RWPE2 (cell line): Measurements from ENCODE around the gene MMP14.
A peak's percentile ranks its signal among the peaks of the same experiment; 100 is the strongest.

Experiments
- ATAC-seq: fragments of 200-7000 bp; cut with Tn5 transposase; 3 replicates; pipeline ENCODE4 v1.9.1; 2021; ENCODE audit warnings: low read depth
- DNase-seq: peaks from one replicate; pipeline ENCODE4 v3.0.0-alpha.2; 2020; ENCODE audit warnings: low spot score
- H3K27ac ChIP-seq: fragments of 450-650 bp; 2 replicates; pipeline ENCODE4 v1.5.1; 2017; ENCODE audit warnings: mild to moderate bottlenecking; ENCODE audit not compliant: poor library complexity, severe bottlenecking
- H3K27me3 ChIP-seq: fragments of 250-450 bp; sonication (Bioruptor Pico); 2 replicates; pipeline ENCODE4 v1.5.1; 2021; ENCODE audit warnings: mild to moderate bottlenecking, moderate library complexity; ENCODE audit not compliant: insufficient read depth, poor library complexity, severe bottlenecking
- H3K36me3 ChIP-seq: fragments of 250-450 bp; sonication (Bioruptor Pico); 2 replicates; pipeline ENCODE4 v1.5.1; 2020; ENCODE audit warnings: low read depth, mild to moderate bottlenecking, moderate library complexity
- H3K4me1 ChIP-seq: fragments of 250-450 bp; sonication (Bioruptor Pico); 2 replicates; pipeline ENCODE4 v1.5.1; 2021; ENCODE audit warnings: mild to moderate bottlenecking, moderate library complexity; ENCODE audit not compliant: insufficient read depth, poor library complexity, severe bottlenecking
- H3K4me3 ChIP-seq: fragments of 250-450 bp; sonication (Bioruptor Pico); 2 replicates; pipeline ENCODE4 v1.5.1; 2021; ENCODE audit warnings: mild to moderate bottlenecking, moderate library complexity; ENCODE audit not compliant: severe bottlenecking
- H3K9me3 ChIP-seq: fragments of 250-450 bp; sonication (Bioruptor Pico); 2 replicates; pipeline ENCODE4 v1.5.1; 2021; ENCODE audit warnings: mild to moderate bottlenecking, moderate library complexity; ENCODE audit not compliant: severe bottlenecking
- CTCF ChIP-seq: fragments of 450-650 bp; IDR thresholded peaks from one replicate; pipeline ENCODE4 v1.5.1; 2017; ENCODE audit warnings: mild to moderate bottlenecking, moderate library complexity; ENCODE audit not compliant: poor library complexity, severe bottlenecking

The MMP14 gene

GRCh38 chr14:22872033-22872832 lies 35.8 kb downstream of the MMP14 start:
- TF ChIP-seq CTCF: peak; percentile 99
- ATAC-seq: peak; percentile 55
- peak overlapping the region; percentile 69 for H3K4me3 ChIP-seq
- peaks cover 9% of the 10 kb centered on the region for H3K4me1 ChIP-seq
- H3K27ac ChIP-seq: peak overlapping the region; percentile 91
- peaks cover 42% of the 10 kb centered on the region for H3K36me3 ChIP-seq
- DNase-seq: peak; percentile 86
- no peaks in the 10 kb centered on the region for H3K9me3 ChIP-seq
- H3K27me3 ChIP-seq: no peaks in the 10 kb centered on the region

- no peak for ATAC-seq
- no peak for DNase-seq
- peak; percentile 90 for TF ChIP-seq CTCF
- peaks cover 9% of the 10 kb centered on the region for H3K4me1 ChIP-seq
- peaks cover 49% of the 10 kb centered on the region for H3K36me3 ChIP-seq
- no peaks in the 10 kb centered on the region for H3K27me3 ChIP-seq
- H3K9me3 ChIP-seq: no peaks in the 10 kb centered on the region
- peak overlapping the region; percentile 69 for H3K4me3 ChIP-seq
- peak overlapping the region; percentile 91 for H3K27ac ChIP-seq
Observed at GRCh38 chr14:22872833-22873520, 36.6 kb downstream of the MMP14 start.

- ATAC-seq (no peak), DNase-seq (peak; percentile 67)
- Histone ChIP-seq H3K4me1 (peaks cover 9% of the 10 kb centered on the region), H3K36me3 (peaks cover 54% of the 10 kb centered on the region), H3K4me3 (no peak overlapping the region), H3K27ac (no peak overlapping the region), H3K27me3 (no peaks in the 10 kb centered on the region), H3K9me3 (no peaks in the 10 kb centered on the region)
- TF ChIP-seq CTCF: no peak
Observed at GRCh38 chr14:22875003-22875747, 38.8 kb downstream of the MMP14 start.

GRCh38 chr14:22875748-22876319 lies 39.4 kb downstream of the MMP14 start:
- Histone ChIP-seq H3K4me3 (no peak overlapping the region), H3K4me1 (peaks cover 2% of the 10 kb centered on the region), H3K9me3 (no peaks in the 10 kb centered on the region), H3K27me3 (no peaks in the 10 kb centered on the region), H3K27ac (no peak overlapping the region), H3K36me3 (peaks cover 54% of the 10 kb centered on the region)
- no peak for TF ChIP-seq CTCF
- ATAC-seq: no peak
- no peak for DNase-seq
